PC-3 (cell line): ENCODE data around the gene CUEDC1.

Experiments used
- EZH2 ChIP-seq: fragments of 300-600 bp; sonication (generic); IDR thresholded peaks from one replicate; pipeline ENCODE4 v1.6.1; 2017; ENCODE audit warnings: antibody characterized with exemption, mild to moderate bottlenecking, low read length; ENCODE audit not compliant: unreplicated experiment
- EZH2phosphoT487 ChIP-seq: fragments of 300-600 bp; sonication (generic); IDR thresholded peaks from 2 replicates; pipeline ENCODE4 v1.6.1; 2018; ENCODE audit warnings: mild to moderate bottlenecking, antibody characterized with exemption, low read length, borderline replicate concordance
- TF ChIP-seq, protein P1 (sequence below): fragments of 300-600 bp; sonication (generic); conservative IDR thresholded peaks from 2 replicates; pipeline ENCODE4 v1.5.1; 2017; ENCODE audit warnings: antibody characterized with exemption, low read depth, mild to moderate bottlenecking, low read length

DNA sequence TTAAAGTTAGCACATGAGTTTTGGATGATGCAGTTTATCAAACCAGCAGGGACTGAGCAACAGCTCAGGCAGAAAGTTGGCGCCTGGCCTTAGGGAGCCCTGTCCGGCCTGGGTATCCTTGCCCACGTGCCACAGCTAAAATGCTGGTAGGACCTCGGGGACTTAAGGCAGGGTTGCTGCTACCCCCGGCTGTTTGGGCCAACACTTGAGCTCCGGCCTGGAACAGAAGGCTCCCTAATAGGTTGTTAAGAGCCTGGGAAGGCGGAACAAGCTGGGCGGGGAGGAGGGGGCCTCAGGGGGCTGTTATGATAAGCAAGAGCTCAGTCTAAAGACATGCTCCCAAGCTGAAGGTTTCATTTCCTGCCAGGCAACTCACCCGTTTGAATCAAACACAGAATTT lies 39.7 kb downstream of the CUEDC1 start:
- TF ChIP-seq, protein P1, sequence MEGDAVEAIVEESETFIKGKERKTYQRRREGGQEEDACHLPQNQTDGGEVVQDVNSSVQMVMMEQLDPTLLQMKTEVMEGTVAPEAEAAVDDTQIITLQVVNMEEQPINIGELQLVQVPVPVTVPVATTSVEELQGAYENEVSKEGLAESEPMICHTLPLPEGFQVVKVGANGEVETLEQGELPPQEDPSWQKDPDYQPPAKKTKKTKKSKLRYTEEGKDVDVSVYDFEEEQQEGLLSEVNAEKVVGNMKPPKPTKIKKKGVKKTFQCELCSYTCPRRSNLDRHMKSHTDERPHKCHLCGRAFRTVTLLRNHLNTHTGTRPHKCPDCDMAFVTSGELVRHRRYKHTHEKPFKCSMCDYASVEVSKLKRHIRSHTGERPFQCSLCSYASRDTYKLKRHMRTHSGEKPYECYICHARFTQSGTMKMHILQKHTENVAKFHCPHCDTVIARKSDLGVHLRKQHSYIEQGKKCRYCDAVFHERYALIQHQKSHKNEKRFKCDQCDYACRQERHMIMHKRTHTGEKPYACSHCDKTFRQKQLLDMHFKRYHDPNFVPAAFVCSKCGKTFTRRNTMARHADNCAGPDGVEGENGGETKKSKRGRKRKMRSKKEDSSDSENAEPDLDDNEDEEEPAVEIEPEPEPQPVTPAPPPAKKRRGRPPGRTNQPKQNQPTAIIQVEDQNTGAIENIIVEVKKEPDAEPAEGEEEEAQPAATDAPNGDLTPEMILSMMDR = no peak
- TF ChIP-seq EZH2phosphoT487 (no peak), EZH2 (no peak)
